ENCODE results near the gene CCDC85A. TPM values are rescaled to one million over a fixed set of nuclear protein-coding genes. Genes with fewer than 3 reads are reported as not detected.

The CCDC85A gene
- total and polyA plus RNA-seq, 2 of the 8 experiments (the other 6 are each of a cell fraction or from before 2014, with no cell fraction given): 0.20 TPM; not detected in 1

- no peak for TF ChIP-seq JUN (IDR thresholded peaks at IDR 0.05; ENCODE audit: low read depth, low read length)
- no peak for TF ChIP-seq SRF (IDR thresholded peaks at IDR 0.05; ENCODE audit: low read depth, low read length)
- no peak for TF ChIP-seq SP1 (IDR thresholded peaks at IDR 0.05; ENCODE audit: low read depth, low read length)
- no peak for TF ChIP-seq SIX5 (IDR thresholded peaks at IDR 0.05; ENCODE audit: low read depth, low read length)
- no peak for TF ChIP-seq CEBPB (IDR thresholded peaks at IDR 0.05; ENCODE audit: low read depth, low read length)
- no peak for TF ChIP-seq EP300 (IDR thresholded peaks at IDR 0.05; ENCODE audit: borderline replicate concordance in 1 of 2, low read depth in 2 of 2, low read length in 2 of 2)
Measured at GRCh38 chr2:56244911-56245530, 61.2 kb downstream of the CCDC85A start (continued).

All from H1 (cell line).